NB4 (cell line): ENCODE data around the gene NRAP.

ENCODE experiments used
- DNase-seq: peaks from one replicate; pipeline ENCODE4 v3.0.0; 2010; ENCODE audit warnings: low read depth
- H3K4me3 ChIP-seq: one replicate; pipeline ENCODE4 v1.5.1; 2011; ENCODE audit warnings: mild to moderate bottlenecking, low read depth, low read length, moderate library complexity
- MYC ChIP-seq: IDR thresholded peaks from 2 replicates; pipeline ENCODE4 v1.6.1; 2011; ENCODE audit warnings: low read depth, low read length
- POLR2A ChIP-seq: IDR thresholded peaks from 2 replicates; pipeline ENCODE4 v1.6.1; 2011; ENCODE audit warnings: mild to moderate bottlenecking; ENCODE audit not compliant: insufficient read length; ENCODE audit errors: extremely low read depth
- TF ChIP-seq, protein P1 (sequence below): IDR thresholded peaks from 2 replicates; pipeline ENCODE4 v1.6.1; 2011; ENCODE audit warnings: low read depth, low read length
- TF ChIP-seq, protein P2 (sequence below): IDR thresholded peaks from one replicate; pipeline ENCODE4 v1.5.1; 2012; ENCODE audit warnings: low read depth, low read length

Gene NRAP

DNA sequence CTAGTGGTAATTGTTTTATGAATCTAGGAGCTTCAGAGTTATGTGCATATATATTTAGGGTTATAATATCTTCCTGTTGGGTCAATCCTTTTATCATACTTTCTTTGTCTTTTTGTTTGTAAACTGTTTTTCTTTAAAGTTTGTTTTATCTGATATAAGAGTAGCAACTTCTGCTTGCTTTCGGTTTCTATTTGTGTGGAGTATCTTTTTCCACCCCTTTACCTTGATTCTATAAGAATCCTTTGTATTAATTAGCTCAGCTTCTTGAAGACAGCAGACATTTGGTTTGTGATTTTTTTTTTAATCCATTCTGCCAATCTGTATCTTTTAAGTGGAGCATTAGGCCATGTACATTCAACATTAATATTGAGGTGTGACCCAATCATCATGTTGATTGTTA, 25.2 kb upstream of the NRAP start:
- DNase-seq = no peak
- TF ChIP-seq, protein P1, sequence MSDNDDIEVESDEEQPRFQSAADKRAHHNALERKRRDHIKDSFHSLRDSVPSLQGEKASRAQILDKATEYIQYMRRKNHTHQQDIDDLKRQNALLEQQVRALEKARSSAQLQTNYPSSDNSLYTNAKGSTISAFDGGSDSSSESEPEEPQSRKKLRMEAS = no peak
- TF ChIP-seq MYC (no peak), POLR2A (no peak)
- TF ChIP-seq, protein P2, sequence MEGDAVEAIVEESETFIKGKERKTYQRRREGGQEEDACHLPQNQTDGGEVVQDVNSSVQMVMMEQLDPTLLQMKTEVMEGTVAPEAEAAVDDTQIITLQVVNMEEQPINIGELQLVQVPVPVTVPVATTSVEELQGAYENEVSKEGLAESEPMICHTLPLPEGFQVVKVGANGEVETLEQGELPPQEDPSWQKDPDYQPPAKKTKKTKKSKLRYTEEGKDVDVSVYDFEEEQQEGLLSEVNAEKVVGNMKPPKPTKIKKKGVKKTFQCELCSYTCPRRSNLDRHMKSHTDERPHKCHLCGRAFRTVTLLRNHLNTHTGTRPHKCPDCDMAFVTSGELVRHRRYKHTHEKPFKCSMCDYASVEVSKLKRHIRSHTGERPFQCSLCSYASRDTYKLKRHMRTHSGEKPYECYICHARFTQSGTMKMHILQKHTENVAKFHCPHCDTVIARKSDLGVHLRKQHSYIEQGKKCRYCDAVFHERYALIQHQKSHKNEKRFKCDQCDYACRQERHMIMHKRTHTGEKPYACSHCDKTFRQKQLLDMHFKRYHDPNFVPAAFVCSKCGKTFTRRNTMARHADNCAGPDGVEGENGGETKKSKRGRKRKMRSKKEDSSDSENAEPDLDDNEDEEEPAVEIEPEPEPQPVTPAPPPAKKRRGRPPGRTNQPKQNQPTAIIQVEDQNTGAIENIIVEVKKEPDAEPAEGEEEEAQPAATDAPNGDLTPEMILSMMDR = no peak
- H3K4me3 ChIP-seq = no peak overlapping the region

DNA sequence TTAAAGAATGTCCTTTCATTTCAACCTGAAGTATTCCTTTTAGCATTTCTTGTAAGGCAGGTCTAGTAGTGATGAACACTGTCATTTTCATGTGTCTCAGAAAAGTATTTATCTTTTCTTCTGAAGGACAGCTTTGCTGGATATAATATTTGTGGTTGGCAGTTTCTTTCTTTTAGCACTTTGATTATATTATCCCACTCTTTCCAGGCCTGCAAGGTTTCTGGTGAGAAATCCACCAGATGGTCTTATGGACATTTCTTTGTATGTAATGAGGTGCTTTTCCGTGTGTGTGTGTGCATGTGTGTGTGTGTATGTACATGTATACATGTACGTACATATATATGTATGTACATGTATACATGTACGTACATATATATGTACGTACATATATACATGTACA, 23.2 kb upstream of the NRAP start:
- no peak overlapping the region for H3K4me3 ChIP-seq
- TF ChIP-seq, protein P2 = no peak
- TF ChIP-seq, protein P1 = no peak
- TF ChIP-seq MYC (no peak), POLR2A (no peak)
- no peak for DNase-seq

DNA sequence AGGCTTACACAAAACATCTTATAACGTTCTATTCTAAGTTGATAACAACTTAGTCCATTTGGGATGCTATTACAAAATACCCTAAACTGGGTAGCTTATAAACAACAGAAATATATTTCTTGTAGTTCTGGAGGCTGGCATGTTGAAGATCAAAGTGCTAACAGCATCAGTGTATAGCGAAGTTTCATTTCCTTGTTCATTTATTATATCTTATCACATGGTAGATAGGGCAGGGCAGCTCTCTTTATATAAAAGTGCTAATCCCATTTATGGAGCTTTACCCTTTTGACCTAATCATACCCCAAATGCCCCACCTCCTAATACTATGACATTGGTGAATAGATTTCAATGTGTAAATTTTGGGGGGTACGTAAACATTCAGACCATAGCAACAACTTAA, 22.2 kb upstream of the NRAP start:
- no peak overlapping the region for H3K4me3 ChIP-seq
- TF ChIP-seq, protein P2 = no peak
- TF ChIP-seq, protein P1 = no peak
- TF ChIP-seq POLR2A (no peak), MYC (no peak)
- DNase-seq = no peak

DNA sequence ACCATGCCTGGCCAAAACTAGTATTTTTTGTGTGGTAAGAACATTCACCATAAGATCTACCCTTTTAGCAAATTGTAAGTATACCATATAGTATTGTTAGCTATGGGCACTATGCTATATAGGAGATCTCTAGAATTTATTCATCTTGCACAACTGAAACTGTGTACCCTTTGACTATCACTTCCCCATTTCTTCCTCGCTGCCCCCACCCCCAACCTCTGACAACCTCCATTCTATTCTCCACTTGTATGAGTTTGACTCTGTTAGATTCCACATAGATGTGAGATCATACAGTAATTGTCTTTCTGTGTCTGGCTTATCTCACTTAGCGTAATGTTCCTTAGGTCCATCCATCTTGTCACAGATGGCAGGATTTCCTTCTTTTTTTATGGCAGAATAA, 19.5 kb upstream of the NRAP start:
- H3K4me3 ChIP-seq = no peak overlapping the region
- no peak for TF ChIP-seq POLR2A
- TF ChIP-seq, protein P2 = no peak
- no peak for TF ChIP-seq MYC
- TF ChIP-seq, protein P1 = no peak
- DNase-seq = peak; percentile 61

DNA sequence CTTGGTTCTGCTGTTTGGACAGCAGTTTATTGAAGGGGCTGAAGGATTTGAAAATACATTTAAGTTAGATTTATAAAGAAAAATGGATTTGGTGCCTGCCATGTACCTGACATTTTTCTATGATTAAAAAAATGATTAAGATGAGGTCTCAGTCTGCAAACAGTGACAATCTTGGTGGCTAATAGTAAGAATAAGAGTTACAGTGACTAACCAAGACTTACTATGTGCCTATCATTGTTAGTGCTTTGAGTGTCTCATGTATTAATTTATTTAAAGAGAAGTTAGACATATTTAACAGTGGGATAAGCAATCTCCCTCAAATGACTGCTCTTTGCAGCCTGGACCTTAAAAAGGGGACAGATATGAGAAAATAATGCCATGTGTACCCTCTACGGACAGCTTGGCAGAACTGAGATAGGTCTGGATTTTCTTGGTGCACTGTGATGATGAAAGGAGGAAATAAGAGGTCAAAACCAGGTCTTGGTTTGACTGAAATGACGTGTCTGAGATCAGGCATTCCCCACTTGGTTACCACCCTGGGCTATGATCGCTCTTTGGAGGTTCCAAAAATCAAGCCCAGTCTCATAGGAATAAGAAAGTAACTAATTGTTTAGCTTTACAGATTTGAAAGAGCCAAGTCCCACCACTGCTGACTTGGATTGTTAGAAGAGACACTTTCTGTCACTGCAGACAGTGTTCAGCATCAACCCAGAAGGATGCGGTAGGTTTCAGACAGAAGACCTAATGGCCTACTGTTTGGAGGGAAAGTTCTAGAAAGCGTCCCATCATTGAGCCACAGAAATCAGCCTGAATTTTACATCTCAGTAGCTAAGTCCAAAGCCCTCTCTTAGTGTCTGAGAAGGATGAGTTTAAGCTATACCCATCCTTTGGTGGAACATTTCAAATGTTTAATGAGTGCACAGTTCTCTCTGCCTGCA, 18.0 kb upstream of the NRAP start:
- no peak overlapping the region for H3K4me3 ChIP-seq
- no peak for DNase-seq
- no peak for TF ChIP-seq MYC
- TF ChIP-seq, protein P2 = no peak
- TF ChIP-seq, protein P1 = no peak
- TF ChIP-seq POLR2A = no peak
